CMK (cell line): Measurements from ENCODE around the gene GOLGA8G.
"Not testable (repeated sequence)": the region's sequence is repeated elsewhere in the genome, so short reads cannot be mapped to it uniquely, and the experiment has no call there.

Experiments used
- DNase-seq: peaks from one replicate; pipeline ENCODE4 v3.0.0-alpha.2; 2010; ENCODE audit warnings: low read depth

GOLGA8G gene, protein sequence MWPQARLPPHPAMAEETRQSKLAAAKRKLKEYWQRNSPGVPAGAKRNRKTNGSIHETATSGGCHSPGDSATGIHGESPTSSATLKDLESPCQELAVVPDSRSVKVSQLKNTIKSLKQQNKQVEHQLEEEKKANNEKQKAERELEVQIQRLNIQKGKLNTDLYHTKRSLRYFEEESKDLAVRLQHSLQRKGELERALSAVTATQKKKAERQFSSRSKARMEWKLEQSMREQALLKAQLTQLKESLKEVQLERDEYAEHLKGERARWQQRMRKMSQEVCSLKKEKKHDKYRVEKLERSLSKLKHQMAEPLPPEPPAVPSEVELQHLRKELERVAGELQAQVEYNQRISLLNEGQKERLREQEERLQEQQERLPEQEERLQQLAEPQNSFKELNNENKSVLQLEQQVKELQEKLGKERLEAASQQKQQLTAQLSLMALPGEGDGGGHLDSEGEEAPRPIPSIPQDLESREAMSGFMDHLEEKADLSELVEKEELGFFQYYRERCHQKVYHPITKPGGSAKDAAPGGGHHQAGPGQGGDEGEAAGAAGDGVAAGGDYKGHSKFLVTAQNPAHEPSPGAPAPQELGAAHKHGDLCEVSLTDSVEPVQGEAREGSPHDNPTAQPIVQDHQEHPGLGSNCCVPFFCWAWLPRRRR

GRCh38 chr15:28532954-28533353 lies at the start of gene GOLGA8G:
Gene GOLGA8G, minus strand, starts transcription at chr15:28532971. Its CDS starts 62 bp downstream, at chr15:28532909.
- not testable (repeated sequence) for DNase-seq

DNA sequence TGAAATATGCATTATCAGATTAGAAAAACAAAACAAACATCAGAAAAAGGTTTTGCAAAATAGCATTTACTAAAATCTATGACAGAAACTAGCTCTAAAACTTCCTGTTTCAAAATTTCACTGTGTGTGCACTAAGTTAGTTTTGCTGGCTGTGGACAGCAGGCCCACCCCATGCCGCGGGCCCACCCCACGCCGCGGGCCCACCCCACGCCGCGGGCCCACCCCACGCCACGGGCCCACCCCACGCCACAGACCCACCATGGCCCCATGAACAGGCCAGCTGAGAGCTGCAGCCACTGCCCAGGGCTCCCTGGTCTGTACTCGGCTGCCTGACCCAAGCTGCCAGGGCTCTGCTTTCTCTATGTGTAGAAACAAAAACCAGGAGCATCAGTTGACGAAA lies 40.6 kb upstream of the GOLGA8G start:
- DNase-seq = not testable (repeated sequence)

- not testable (repeated sequence) for DNase-seq
These were observed 20.5 kb upstream of the GOLGA8G start, which contains the start of gene GOLGA6L25 for GRCh38 chr15:28553268-28553667. Gene GOLGA6L25, plus strand, starts transcription at chr15:28553568. Its CDS starts 61 bp downstream, at chr15:28553629.

- DNase-seq = not testable (repeated sequence)
These were observed 17.6 kb downstream of the GOLGA8G start for GRCh38 chr15:28515208-28515607.

DNA sequence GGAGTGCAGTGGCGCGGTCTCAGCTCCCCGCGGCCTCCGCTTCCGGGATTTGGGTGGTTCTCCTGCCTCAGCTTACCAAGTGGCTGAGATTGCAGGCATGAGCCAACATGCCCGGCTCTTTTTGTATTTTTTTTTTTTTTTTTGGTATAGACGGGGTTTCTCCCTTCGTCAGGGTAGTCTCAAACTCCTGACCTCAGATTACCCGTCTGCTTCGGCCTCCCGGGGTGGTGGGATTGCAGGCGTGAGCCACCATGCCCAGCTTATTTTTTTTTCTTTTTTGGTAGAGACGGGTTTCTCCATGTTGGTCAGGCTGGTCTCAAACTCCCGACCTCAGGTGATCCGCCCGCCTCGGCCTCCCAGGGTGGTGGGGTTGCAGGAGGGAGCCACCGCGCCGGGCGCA lies 18.6 kb downstream of the GOLGA8G start:
- not testable (repeated sequence) for DNase-seq

DNA sequence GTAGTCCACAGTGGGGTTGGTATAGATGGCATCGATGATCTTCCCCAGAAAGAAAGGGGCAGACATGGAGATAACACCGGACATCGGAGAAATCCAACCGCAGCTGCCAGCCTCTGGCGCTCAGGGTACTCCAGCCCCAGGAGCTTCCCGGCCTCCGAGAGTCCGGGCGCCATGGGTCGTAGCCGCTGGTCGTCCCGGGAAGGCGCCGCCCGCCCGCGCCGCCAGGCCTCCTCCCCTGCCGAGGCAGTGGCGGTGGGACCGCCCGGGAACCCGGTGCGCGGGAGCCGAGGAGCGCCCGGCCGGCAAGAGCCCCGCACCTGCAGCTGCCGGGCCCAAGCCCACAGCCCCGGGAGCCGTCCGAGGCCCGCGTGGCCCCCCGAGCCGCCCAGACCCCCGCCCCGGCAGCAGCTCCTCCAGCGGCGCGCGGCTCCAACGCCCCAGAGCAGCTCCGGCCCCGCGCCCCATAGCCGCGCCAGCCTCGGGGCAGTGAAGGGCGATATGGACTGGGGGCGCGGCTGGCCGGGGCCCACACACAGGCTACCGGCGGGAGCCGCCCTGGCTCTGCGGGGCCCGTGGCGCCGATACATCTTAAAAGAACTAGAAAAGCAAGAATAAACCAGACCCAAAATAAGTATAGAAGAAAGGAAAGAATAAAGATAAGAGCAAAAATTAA lies 24.4 kb downstream of the GOLGA8G start:
- not testable (repeated sequence) for DNase-seq

DNA sequence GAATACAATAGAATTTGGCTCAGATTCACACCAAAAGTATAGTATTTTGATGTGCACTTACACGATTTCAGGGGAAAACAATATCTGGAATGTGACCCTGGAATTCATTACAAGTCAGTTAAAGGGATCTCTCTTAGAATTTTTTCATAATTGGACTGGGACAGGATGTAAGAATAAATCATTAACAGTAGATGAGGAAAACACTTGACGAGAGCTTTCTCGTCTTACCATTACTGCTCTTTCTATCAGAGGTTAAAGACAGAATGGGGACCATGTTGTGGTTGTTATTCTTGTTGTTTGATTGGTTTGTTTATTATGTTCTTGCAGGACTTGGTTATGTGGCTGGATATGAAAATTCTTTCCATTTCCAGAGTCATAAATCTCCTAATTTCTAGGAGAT lies 51.4 kb downstream of the GOLGA8G start:
- not testable (repeated sequence) for DNase-seq
